Loucy (cell line): ENCODE measurements around the gene GLP2R.

Experiments
- H2AFZ ChIP-seq: fragments of 200-600 bp; sonication (generic); 2 replicates; pipeline ENCODE4 v1.6.0; 2016; ENCODE audit warnings: antibody characterized with exemption, mild to moderate bottlenecking, low read length, moderate library complexity
- H3F3A ChIP-seq: fragments of 200-600 bp; 2 replicates; pipeline ENCODE4 v1.6.0; 2016; ENCODE audit warnings: antibody characterized with exemption, low read depth, mild to moderate bottlenecking
- H3K27me3 ChIP-seq: fragments of 200-600 bp; sonication (generic); 2 replicates; pipeline ENCODE4 v1.6.1; 2014; ENCODE audit warnings: low read length, mild to moderate bottlenecking; ENCODE audit not compliant: insufficient read depth, poor library complexity, severe bottlenecking
- H3K36me3 ChIP-seq: fragments of 200-600 bp; sonication (generic); 2 replicates; pipeline ENCODE4 v1.6.1; 2016; ENCODE audit warnings: low read length; ENCODE audit not compliant: insufficient read depth
- H3K4me1 ChIP-seq: fragments of 200-600 bp; sonication (generic); 2 replicates; pipeline ENCODE4 v1.5.1; 2014; ENCODE audit warnings: low read length, mild to moderate bottlenecking; ENCODE audit not compliant: insufficient read depth, poor library complexity, severe bottlenecking
- H3K4me2 ChIP-seq: fragments of 200-600 bp; sonication (generic); 2 replicates; pipeline ENCODE4 v1.6.0; 2014; ENCODE audit warnings: antibody characterized with exemption, low read length, low read depth, mild to moderate bottlenecking; ENCODE audit not compliant: poor library complexity, severe bottlenecking
- H3K4me3 ChIP-seq: fragments of 200-600 bp; sonication (generic); 2 replicates; pipeline ENCODE4 v1.5.1; 2014; ENCODE audit warnings: low read length, mild to moderate bottlenecking, mixed read lengths; ENCODE audit not compliant: poor library complexity, severe bottlenecking
- H3K79me2 ChIP-seq: fragments of 200-600 bp; sonication (generic); 2 replicates; pipeline ENCODE4 v1.6.1; 2014; ENCODE audit warnings: low read length; ENCODE audit not compliant: insufficient read depth
- H3K9ac ChIP-seq: fragments of 200-600 bp; sonication (generic); 2 replicates; pipeline ENCODE4 v1.6.0; 2014; ENCODE audit warnings: mild to moderate bottlenecking, low read depth, low read length, moderate library complexity; ENCODE audit not compliant: poor library complexity, severe bottlenecking
- H3K9me2 ChIP-seq: fragments of 200-600 bp; sonication (generic); replicated peaks from 2 replicates; pipeline ENCODE4 v1.6.1; 2016; ENCODE audit warnings: low read depth, low read length, mixed read lengths
- H3K9me3 ChIP-seq: fragments of 200-600 bp; sonication (generic); 2 replicates; pipeline ENCODE4 v1.6.1; 2014; ENCODE audit warnings: mild to moderate bottlenecking, antibody characterized with exemption, low read length, low read depth; ENCODE audit not compliant: insufficient read depth
- H4K20me1 ChIP-seq: fragments of 200-600 bp; sonication (generic); 2 replicates; pipeline ENCODE4 v1.6.0; 2014; ENCODE audit warnings: antibody characterized with exemption, low read length, mild to moderate bottlenecking; ENCODE audit not compliant: insufficient read depth, poor library complexity, severe bottlenecking
- EZH2phosphoT487 ChIP-seq: fragments of 200-600 bp; IDR thresholded peaks from 2 replicates; pipeline ENCODE4 v1.6.1; 2018; ENCODE audit warnings: antibody characterized with exemption, mild to moderate bottlenecking, moderate library complexity, borderline replicate concordance
- TF ChIP-seq, protein P1 (sequence below): fragments of 200-600 bp; sonication (generic); conservative IDR thresholded peaks from 2 replicates; pipeline ENCODE4 v1.5.1; 2014; ENCODE audit warnings: mild to moderate bottlenecking, antibody characterized with exemption, low read length

Gene GLP2R

DNA sequence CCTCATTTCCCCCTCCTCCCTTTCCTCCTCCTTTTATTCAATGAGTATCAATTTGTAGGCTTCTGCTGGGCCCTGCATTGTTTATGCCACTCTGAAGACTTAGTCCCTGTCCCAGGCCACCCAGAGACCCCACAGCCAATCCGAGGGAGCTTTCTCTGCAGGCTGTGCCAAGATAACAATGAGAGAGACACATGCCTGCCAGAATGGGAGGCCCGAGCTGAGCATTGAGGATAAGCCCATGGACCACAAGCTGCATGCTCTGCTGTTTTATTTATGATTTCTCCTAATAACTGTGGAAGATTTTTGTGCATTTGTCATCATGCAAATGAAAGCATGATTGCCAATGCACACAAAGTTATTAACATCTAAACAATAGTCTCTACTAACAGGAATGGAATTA lies 76.4 kb downstream of the GLP2R start:
- H3K9me3 ChIP-seq: no peaks in the 10 kb centered on the region
- no peak for TF ChIP-seq EZH2phosphoT487
- TF ChIP-seq, protein P1, sequence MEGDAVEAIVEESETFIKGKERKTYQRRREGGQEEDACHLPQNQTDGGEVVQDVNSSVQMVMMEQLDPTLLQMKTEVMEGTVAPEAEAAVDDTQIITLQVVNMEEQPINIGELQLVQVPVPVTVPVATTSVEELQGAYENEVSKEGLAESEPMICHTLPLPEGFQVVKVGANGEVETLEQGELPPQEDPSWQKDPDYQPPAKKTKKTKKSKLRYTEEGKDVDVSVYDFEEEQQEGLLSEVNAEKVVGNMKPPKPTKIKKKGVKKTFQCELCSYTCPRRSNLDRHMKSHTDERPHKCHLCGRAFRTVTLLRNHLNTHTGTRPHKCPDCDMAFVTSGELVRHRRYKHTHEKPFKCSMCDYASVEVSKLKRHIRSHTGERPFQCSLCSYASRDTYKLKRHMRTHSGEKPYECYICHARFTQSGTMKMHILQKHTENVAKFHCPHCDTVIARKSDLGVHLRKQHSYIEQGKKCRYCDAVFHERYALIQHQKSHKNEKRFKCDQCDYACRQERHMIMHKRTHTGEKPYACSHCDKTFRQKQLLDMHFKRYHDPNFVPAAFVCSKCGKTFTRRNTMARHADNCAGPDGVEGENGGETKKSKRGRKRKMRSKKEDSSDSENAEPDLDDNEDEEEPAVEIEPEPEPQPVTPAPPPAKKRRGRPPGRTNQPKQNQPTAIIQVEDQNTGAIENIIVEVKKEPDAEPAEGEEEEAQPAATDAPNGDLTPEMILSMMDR: no peak
- no peaks in the 10 kb centered on the region for H3K27me3 ChIP-seq
- no peak overlapping the region for H2AFZ ChIP-seq
- no peak overlapping the region for H3K9ac ChIP-seq
- no peaks in the 10 kb centered on the region for H3K4me1 ChIP-seq
- H3K4me2 ChIP-seq: no peak overlapping the region
- H4K20me1 ChIP-seq: no peaks in the 10 kb centered on the region
- no peaks in the 10 kb centered on the region for H3K79me2 ChIP-seq
- H3K4me3 ChIP-seq: no peak overlapping the region
- H3K36me3 ChIP-seq: no peaks in the 10 kb centered on the region
- H3K9me2 ChIP-seq: no peaks in the 10 kb centered on the region
- H3F3A ChIP-seq: no peaks in the 10 kb centered on the region

- Histone ChIP-seq H4K20me1 (no peaks in the 10 kb centered on the region), H3K4me2 (no peak overlapping the region), H3K4me1 (no peaks in the 10 kb centered on the region), H3K79me2 (no peaks in the 10 kb centered on the region), H3K9ac (no peak overlapping the region), H3K9me2 (no peaks in the 10 kb centered on the region), H2AFZ (no peak overlapping the region), H3K27me3 (no peaks in the 10 kb centered on the region), H3K4me3 (no peak overlapping the region), H3K9me3 (no peaks in the 10 kb centered on the region), H3F3A (no peaks in the 10 kb centered on the region), H3K36me3 (no peaks in the 10 kb centered on the region)
- TF ChIP-seq, protein P1: no peak
- TF ChIP-seq EZH2phosphoT487: no peak
These were observed 78.8 kb downstream of the GLP2R start for GRCh38 chr17:9904277-9905077.

DNA sequence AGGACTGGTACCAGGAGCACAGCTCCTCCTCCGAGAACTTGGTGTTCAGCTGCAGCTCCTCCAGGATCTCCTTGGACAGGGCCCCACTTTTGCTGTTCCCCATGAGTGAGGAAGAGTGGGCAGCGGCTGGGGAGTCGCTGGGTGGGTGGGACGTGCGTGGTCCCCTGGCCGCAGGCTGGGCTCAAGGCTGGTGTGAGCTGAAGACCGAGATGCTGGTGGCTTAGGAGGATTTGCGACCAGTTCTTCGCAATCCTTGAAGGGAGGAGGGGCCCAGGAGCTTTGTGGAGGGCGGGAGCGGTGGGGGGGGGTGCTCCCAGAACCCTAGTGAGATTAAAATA lies 79.3 kb downstream of the GLP2R start, which contains the start of gene RCVRN:
TSS of gene RCVRN (minus strand) at position 194 of the 338 bp plus-strand sequence. CDS start at position 103, 91 bp downstream.
- H3K4me3 ChIP-seq: no peak within 1 kb of the TSS
- no peaks in the 10 kb centered on the region for H3K4me1 ChIP-seq
- no peaks in the 10 kb centered on the region for H3F3A ChIP-seq
- H3K9me3 ChIP-seq: no peaks in the 10 kb centered on the region
- no peak within 1 kb of the TSS for H3K4me2 ChIP-seq
- no peaks in the 10 kb centered on the region for H4K20me1 ChIP-seq
- no peak for TF ChIP-seq EZH2phosphoT487
- TF ChIP-seq, protein P1: no peak
- H3K9me2 ChIP-seq: no peaks in the 10 kb centered on the region
- H3K9ac ChIP-seq: no peak within 1 kb of the TSS
- no peaks in the 10 kb centered on the region for H3K36me3 ChIP-seq
- H3K27me3 ChIP-seq: no peaks in the 10 kb centered on the region
- no peaks in the 10 kb centered on the region for H3K79me2 ChIP-seq
- no peak within 1 kb of the TSS for H2AFZ ChIP-seq
